WTC11 (cell line): ENCODE measurements around the gene ALDH2. TPM values are rescaled to one million over a fixed set of nuclear protein-coding genes. Genes with fewer than 3 reads are reported as not detected.
"Not testable (repeated sequence)": the region's sequence is repeated elsewhere in the genome, so short reads cannot be mapped to it uniquely, and the experiment has no call there.

Experiments
- ATAC-seq: fragments of 200-7000 bp; cut with Tn5 transposase; 2 replicates; pipeline ENCODE4 v1.10.0; 2021; ENCODE audit warnings: mild to moderate bottlenecking, moderate library complexity
- CTCF ChIA-PET: fragments of 300-600 bp; sonication (Branson Sonifier 250); formaldehyde crosslinking; loops from one replicate; lab custom pipeline; 2021; ENCODE audit warnings: antibody characterized with exemption; lab: Charles Lee
- POLR2A ChIA-PET: fragments of 350-600 bp; sonication (Branson Sonifier 250); formaldehyde crosslinking; loops from one replicate; lab custom pipeline; 2021; ENCODE audit warnings: antibody characterized with exemption; lab: Charles Lee
- DNase-seq: peaks from one replicate; pipeline ENCODE4 v3.0.0; 2021; ENCODE audit warnings: low spot score
- H3K27ac Mint-ChIP-seq: 2 replicates; pipeline ENCODE4 v1.8.0; 2021; ENCODE audit warnings: mixed read lengths
- H3K27me3 Mint-ChIP-seq: 2 replicates; pipeline ENCODE4 v1.8.0; 2021; ENCODE audit warnings: low read depth, mild to moderate bottlenecking, moderate library complexity, mixed read lengths
- H3K36me3 Mint-ChIP-seq: 2 replicates; pipeline ENCODE4 v1.8.0; 2021; ENCODE audit warnings: mixed read lengths
- H3K4me1 Mint-ChIP-seq: 2 replicates; pipeline ENCODE4 v1.8.0; 2022; ENCODE audit warnings: mixed read lengths
- H3K4me3 Mint-ChIP-seq: 2 replicates; pipeline ENCODE4 v1.8.0; 2021; ENCODE audit warnings: mild to moderate bottlenecking, moderate library complexity, mixed read lengths
- H3K9me3 Mint-ChIP-seq: 2 replicates; pipeline ENCODE4 v1.8.0; 2021; ENCODE audit warnings: mixed read lengths
- ATF2 ChIP-seq: sonication (generic); formaldehyde crosslinking; IDR thresholded peaks from 2 replicates; pipeline ENCODE4 v1.8.1; 2022; ENCODE audit warnings: low read depth, missing genetic modification reagents, borderline replicate concordance
- CBFB ChIP-seq: sonication (generic); formaldehyde crosslinking; IDR thresholded peaks from 2 replicates; pipeline ENCODE4 v1.8.1; 2022; ENCODE audit warnings: mild to moderate bottlenecking, low read depth, missing genetic modification reagents
- CREM ChIP-seq: sonication (generic); formaldehyde crosslinking; IDR thresholded peaks from 2 replicates; pipeline ENCODE4 v1.8.1; 2022; ENCODE audit warnings: mild to moderate bottlenecking, missing genetic modification reagents, moderate library complexity
- ELF4 ChIP-seq: sonication (generic); formaldehyde crosslinking; IDR thresholded peaks from 2 replicates; pipeline ENCODE4 v1.8.1; 2022; ENCODE audit warnings: low read depth, mild to moderate bottlenecking, moderate library complexity, missing genetic modification reagents
- FOXP1 ChIP-seq: sonication (generic); formaldehyde crosslinking; IDR thresholded peaks from 2 replicates; pipeline ENCODE4 v1.8.0; 2022; ENCODE audit warnings: missing genetic modification reagents, mild to moderate bottlenecking, moderate library complexity, borderline replicate concordance
- GABPB1 ChIP-seq: sonication (generic); formaldehyde crosslinking; IDR thresholded peaks from 2 replicates; pipeline ENCODE4 v1.8.1; 2023; ENCODE audit warnings: mild to moderate bottlenecking, missing genetic modification reagents
- JAZF1 ChIP-seq: fragments of 250-450 bp; sonication (Bioruptor Pico); IDR thresholded peaks from 2 replicates; pipeline ENCODE4 v1.9.0; 2021; ENCODE audit warnings: moderate library complexity, mild to moderate bottlenecking, inconsistent platforms
- NFATC4 ChIP-seq: fragments of 250-450 bp; sonication (Bioruptor Pico); IDR thresholded peaks from 2 replicates; pipeline ENCODE4 v1.9.0; 2021; ENCODE audit warnings: mild to moderate bottlenecking
- NFE2L1 ChIP-seq: sonication (generic); formaldehyde crosslinking; IDR thresholded peaks from 2 replicates; pipeline ENCODE4 v1.8.1; 2023; ENCODE audit warnings: missing genetic modification reagents
- NR2C2 ChIP-seq: sonication (generic); formaldehyde crosslinking; IDR thresholded peaks from 2 replicates; pipeline ENCODE4 v1.8.0; 2022; ENCODE audit warnings: mild to moderate bottlenecking, missing genetic modification reagents
- SOX15 ChIP-seq: fragments of 250-450 bp; sonication (Bioruptor Pico); IDR thresholded peaks from 2 replicates; pipeline ENCODE4 v1.9.0; 2021; ENCODE audit warnings: mild to moderate bottlenecking
- TP53 ChIP-seq: sonication (generic); formaldehyde crosslinking; IDR thresholded peaks from 2 replicates; pipeline ENCODE4 v1.8.1; 2023; ENCODE audit warnings: mild to moderate bottlenecking, missing genetic modification reagents
- ZMAT4 ChIP-seq: fragments of 250-450 bp; sonication (Bioruptor Pico); IDR thresholded peaks from 2 replicates; pipeline ENCODE4 v1.9.0; 2021; ENCODE audit warnings: mild to moderate bottlenecking
- ZNF263 ChIP-seq: sonication (generic); formaldehyde crosslinking; IDR thresholded peaks from 2 replicates; pipeline ENCODE4 v1.8.1; 2022; ENCODE audit warnings: low read depth, mild to moderate bottlenecking, moderate library complexity, missing genetic modification reagents
- ZNF281 ChIP-seq: sonication (generic); formaldehyde crosslinking; IDR thresholded peaks from 2 replicates; pipeline ENCODE4 v1.8.0; 2023; ENCODE audit warnings: mild to moderate bottlenecking, missing genetic modification reagents
- total RNA-seq: library from RNA; stranded (reverse); gene quantifications from 3 replicates; pipeline ENCODE4 v1.2.3, GENCODE V29; 2021

Gene ALDH2
- total RNA-seq, 1 experiment from 2014 or later = 36.7 TPM

GRCh38 chr12:111834740-111835386 lies 68.1 kb downstream of the ALDH2 start:
- Mint-ChIP-seq H3K36me3 (peaks cover 13% of the 10 kb centered on the region), H3K27ac (peak overlapping the region; percentile 96), H3K4me3 (peak overlapping the region; percentile 29), H3K9me3 (peaks cover 13% of the 10 kb centered on the region; the same call in 1 of the 2 replicates), H3K4me1 (peaks cover 11% of the 10 kb centered on the region)
- CTCF ChIA-PET = interaction anchor here (0.6 kb wide), 1 partner anchor 8 kb away, joined by 3 read pairs; no protein-coding TSS in a partner anchor
- ATAC-seq, POLR2A ChIA-PET, H3K27me3 Mint-ChIP-seq: not testable (repeated sequence)
- peak; percentile 57 for DNase-seq
- TF ChIP-seq ZNF281 (CRISPR knock-in tag) = 0 out of 2 replicates have a peak, but pooled peaks have one; percentile 49

- peaks cover 16% of the 10 kb centered on the region for H3K36me3 Mint-ChIP-seq
- POLR2A ChIA-PET, DNase-seq, H3K4me3 Mint-ChIP-seq, ATAC-seq, H3K27me3 Mint-ChIP-seq, H3K27ac Mint-ChIP-seq: not testable (repeated sequence)
- CTCF ChIA-PET = interaction anchor here (0.6 kb wide), 1 partner anchor 9 kb away, joined by 3 read pairs; no protein-coding TSS in a partner anchor
- H3K9me3 Mint-ChIP-seq = peaks cover 13% of the 10 kb centered on the region; the same call in 1 of the 2 replicates
- H3K4me1 Mint-ChIP-seq = peaks cover 18% of the 10 kb centered on the region
Measured at GRCh38 chr12:111835531-111836181, 68.9 kb downstream of the ALDH2 start.

- no peak for TF ChIP-seq NFATC4 (CRISPR knock-in tag)
- no peak for TF ChIP-seq CBFB (CRISPR knock-in tag)
- no peak for TF ChIP-seq NR2C2 (CRISPR knock-in tag)
- no peak for TF ChIP-seq TP53 (CRISPR knock-in tag)
- TF ChIP-seq ATF2 = no peak
- TF ChIP-seq GABPB1 = no peak
- no peak for TF ChIP-seq FOXP1 (CRISPR knock-in tag)
- CTCF ChIA-PET = no interaction called here
- peaks cover 6% of the 10 kb centered on the region; the same call in 1 of the 2 replicates for H3K9me3 Mint-ChIP-seq
- peak overlapping the region; percentile 52 for H3K27ac Mint-ChIP-seq
- H3K27me3 Mint-ChIP-seq = no peaks in the 10 kb centered on the region
- H3K4me3 Mint-ChIP-seq = no peak overlapping the region
- DNase-seq (no peak), ATAC-seq (no peak)
- H3K36me3 Mint-ChIP-seq = peaks cover 21% of the 10 kb centered on the region
- POLR2A ChIA-PET = no interaction called here
- peaks cover 29% of the 10 kb centered on the region for H3K4me1 Mint-ChIP-seq
Measured at GRCh38 chr12:111838353-111838752, 71.6 kb downstream of the ALDH2 start.

- DNase-seq = no peak
- H3K36me3 Mint-ChIP-seq = peaks cover 29% of the 10 kb centered on the region
- POLR2A ChIA-PET = interaction anchor here (0.5 kb wide), 1 partner anchor 81 kb away, joined by 3 read pairs; no protein-coding TSS in a partner anchor
- CTCF ChIA-PET = interaction anchor here (0.5 to 1.1 kb wide), 2 partner anchors 28 to 246 kb away, joined by 3 read pairs; no protein-coding TSS in a partner anchor
- H3K4me3 Mint-ChIP-seq = peak overlapping the region; percentile 97
- no peak for ATAC-seq
- H3K4me1 Mint-ChIP-seq = peaks cover 21% of the 10 kb centered on the region
- peaks cover 6% of the 10 kb centered on the region; the same call in 1 of the 2 replicates for H3K9me3 Mint-ChIP-seq
- no peaks in the 10 kb centered on the region for H3K27me3 Mint-ChIP-seq
- TF ChIP-seq ZNF263 (no peak), CREM (CRISPR knock-in tag) (no peak), ELF4 (CRISPR knock-in tag) (no peak), CBFB (CRISPR knock-in tag) (no peak), JAZF1 (CRISPR knock-in tag) (no peak), NFE2L1 (CRISPR knock-in tag) (no peak), ZMAT4 (CRISPR knock-in tag) (no peak), SOX15 (CRISPR knock-in tag) (no peak)
- peak overlapping the region; percentile 98 for H3K27ac Mint-ChIP-seq
Measured at GRCh38 chr12:111840807-111841206, 74.1 kb downstream of the ALDH2 start.
